Erythroblast (primary cell): Measurements from ENCODE around the gene CRTC2.
"Not testable (repeated sequence)": the region's sequence is repeated elsewhere in the genome, so short reads cannot be mapped to it uniquely, and the experiment has no call there.

ENCODE experiments used
- GATA1 ChIP-seq: IDR thresholded peaks from 2 replicates; pipeline ENCODE4 v1.6.1; 2011; ENCODE audit warnings: low read depth, mild to moderate bottlenecking, control low read depth, low read length, moderate library complexity
- POLR2A ChIP-seq: IDR thresholded peaks from 2 replicates; pipeline ENCODE4 v1.6.1; 2011; ENCODE audit warnings: mild to moderate bottlenecking, low read length

- TF ChIP-seq POLR2A, GATA1: not testable (repeated sequence)
Observed at GRCh38 chr1:153979091-153979490, 20.7 kb upstream of the CRTC2 start.
